K562 (cell line): ENCODE data around the gene DUOX2. TPM values are rescaled to one million over a fixed set of nuclear protein-coding genes. Genes with fewer than 3 reads are reported as not detected.

Experiments used
- ATF2 ChIP-seq: sonication (generic); formaldehyde crosslinking; IDR thresholded peaks from 2 replicates; pipeline ENCODE4 v1.8.1; 2022; ENCODE audit warnings: missing genetic modification reagents
- CREB1 ChIP-seq, 2 experiments: sonication (generic) in 1 of 2; formaldehyde crosslinking in 1 of 2; IDR thresholded peaks; 2 replicates each; pipeline versions ENCODE4 v1.6.1 to v1.8.0; 2012 to 2022; ENCODE audit warnings: inconsistent platforms in 1 of 2, mild to moderate bottlenecking in 1 of 2, missing genetic modification reagents in 1 of 2, moderate library complexity in 1 of 2
- EHMT2 ChIP-seq: fragments of 450-650 bp; IDR thresholded peaks from 2 replicates; pipeline ENCODE4 v1.6.1; 2018; ENCODE audit warnings: antibody characterized with exemption
- ELF2 ChIP-seq: fragments of 250-450 bp; sonication (Bioruptor Pico); IDR thresholded peaks from 2 replicates; pipeline ENCODE4 v1.5.0; 2021; ENCODE audit warnings: mild to moderate bottlenecking
- JUND ChIP-seq, 2 experiments: IDR thresholded peaks; 2 replicates in 1 of 2; 3 replicates in 1 of 2; pipeline ENCODE4 v1.6.1; 2011; ENCODE audit warnings: borderline replicate concordance in 2 of 2, low read depth in 2 of 2, low read length in 2 of 2, improper control_type of control experiment in 1 of 2, missing biosample characterization in 1 of 2, missing genetic modification characterization in 1 of 2, missing genetic modification reagents in 1 of 2
- KDM5B ChIP-seq: fragments of 200-600 bp; sonication (generic); IDR thresholded peaks from 2 replicates; pipeline ENCODE4 v1.6.1; 2012; ENCODE audit warnings: low read depth, mild to moderate bottlenecking, moderate library complexity, low read length, control low read depth, inconsistent platforms; ENCODE audit not compliant: insufficient replicate concordance
- KLF10 ChIP-seq: fragments of 250-450 bp; sonication (Bioruptor Pico); IDR thresholded peaks from 2 replicates; pipeline ENCODE4 v1.6.1; 2021; ENCODE audit warnings: matching md5 sums
- NR1H2 ChIP-seq: sonication (generic); formaldehyde crosslinking; IDR thresholded peaks from 2 replicates; pipeline ENCODE4 v1.4.0; 2020; ENCODE audit warnings: mild to moderate bottlenecking, missing genetic modification reagents
- NR2C2 ChIP-seq, 2 experiments: fragments of 200-800 bp in 1 of 2; sonication (Bioruptor generic) in 1 of 2; sonication (generic) in 1 of 2; formaldehyde crosslinking in 1 of 2; IDR thresholded peaks; 2 replicates each; pipeline versions ENCODE4 v1.6.1 to v1.8.0; 2016 to 2022; ENCODE audit warnings: mild to moderate bottlenecking in 1 of 2, missing compliant biosample characterization in 1 of 2, missing genetic modification characterization in 1 of 2, missing genetic modification reagents in 1 of 2
- POLR2AphosphoS5 ChIP-seq: IDR thresholded peaks from 2 replicates; pipeline ENCODE4 v1.6.1; 2011; ENCODE audit warnings: mild to moderate bottlenecking, low read depth, low read length, moderate library complexity; ENCODE audit not compliant: control insufficient read depth, insufficient read depth
- POU5F1 ChIP-seq: fragments of 150-350 bp; IDR thresholded peaks from 2 replicates; pipeline ENCODE4 v1.6.1; 2014; ENCODE audit warnings: borderline replicate concordance, low read length, low read depth, mild to moderate bottlenecking; ENCODE audit not compliant: partially characterized antibody
- SIX5 ChIP-seq, 2 experiments: IDR thresholded peaks; 2 replicates each; pipeline ENCODE4 v1.6.1; 2011; ENCODE audit warnings: low read length in 2 of 2, borderline replicate concordance in 1 of 2, low read depth in 1 of 2, mild to moderate bottlenecking in 1 of 2, moderate library complexity in 1 of 2; ENCODE audit not compliant: insufficient read depth in 1 of 2
- SMARCA5 ChIP-seq: fragments of 450-650 bp; IDR thresholded peaks from 2 replicates; pipeline ENCODE4 v1.6.1; 2016
- SMARCC2 ChIP-seq: fragments of 450-650 bp; IDR thresholded peaks from 2 replicates; pipeline ENCODE4 v1.6.1; 2017; ENCODE audit warnings: antibody characterized with exemption, moderate library complexity, mild to moderate bottlenecking, low read depth
- SP2 ChIP-seq: IDR thresholded peaks from 2 replicates; pipeline ENCODE4 v1.6.1; 2011; ENCODE audit warnings: mild to moderate bottlenecking, low read depth, low read length, moderate library complexity; ENCODE audit not compliant: poor library complexity, severe bottlenecking; ENCODE audit errors: extremely low read depth
- TCF15 ChIP-seq: fragments of 250-450 bp; sonication (Bioruptor Pico); IDR thresholded peaks from 2 replicates; pipeline ENCODE4 v1.8.0; 2022; ENCODE audit warnings: moderate library complexity, mild to moderate bottlenecking, inconsistent platforms
- TCF7 ChIP-seq: sonication (generic); IDR thresholded peaks from 2 replicates; pipeline ENCODE4 v1.6.1; 2016; ENCODE audit warnings: antibody characterized with exemption, borderline replicate concordance
- TEAD2 ChIP-seq: fragments of 450-650 bp; IDR thresholded peaks from 2 replicates; pipeline ENCODE4 v1.6.1; 2016; ENCODE audit warnings: missing genetic modification characterization, control low read depth, missing compliant biosample characterization
- U2AF1 ChIP-seq: fragments of 200-400 bp; formaldehyde crosslinking; optimal IDR thresholded peaks from 2 replicates; pipeline ENCODE3; 2017; ENCODE audit warnings: mild to moderate bottlenecking, low read depth, low read length, moderate library complexity
- ZNF3 ChIP-seq: fragments of 250-450 bp; sonication (Bioruptor Pico); IDR thresholded peaks from 2 replicates; pipeline ENCODE4 v1.5.0; 2021; ENCODE audit warnings: mild to moderate bottlenecking, moderate library complexity
- ZNF354B ChIP-seq: fragments of 250-450 bp; sonication (Bioruptor Pico); IDR thresholded peaks from 2 replicates; pipeline ENCODE4 v1.4.0; 2020
- ZNF512 ChIP-seq: IDR thresholded peaks from 2 replicates; pipeline ENCODE4 v1.6.1; 2016; ENCODE audit warnings: missing genetic modification characterization, missing compliant biosample characterization
- ZNF57 ChIP-seq: fragments of 450-650 bp; formaldehyde crosslinking; IDR thresholded peaks from 2 replicates; pipeline ENCODE4 v1.4.0; 2020; ENCODE audit warnings: mild to moderate bottlenecking, moderate library complexity
- polyA plus RNA-seq, 8 experiments: library from polyadenylated mRNA; depleted of rRNA in 4 of 8; stranded (reverse) in 5 of 8; unstranded in 3 of 8; fragments of >200 nt; fragmentation: Nextera tagmentation in 2 of 8; fragmentation: Illumina TruSeq in 1 of 8; extraction: Ambion mirVana in 2 of 8; extraction: Trizol in 1 of 8; gene quantifications; 2 replicates each; pipeline versions ENCODE4 v1.2.1 to v1.2.3, GENCODE V29; 2011 to 2014; ENCODE audit warnings: inconsistent platforms in 1 of 8, missing spikeins in 1 of 8
- total RNA-seq, 7 experiments: library from RNA; depleted of rRNA in 6 of 7; stranded (reverse); fragments of >200 nt in 6 of 7; fragmentation: Illumina TruSeq in 2 of 7; extraction: Trizol in 2 of 7; gene quantifications; 2 replicates each; pipeline versions ENCODE4 v1.2.1 to v1.2.3, GENCODE V29; 2011 to 2021; ENCODE audit warnings: low replicate concordance in 1 of 7

DUOX2 gene
- total and polyA plus RNA-seq, 9 of the 15 experiments (the other 6 are each of a cell fraction or from before 2014, with no cell fraction given), result 0.01 to 0.03 (median 0.02) TPM; not detected in 6

- TF ChIP-seq EHMT2 (no peak), CREB1 (IDR thresholded peaks at IDR 0.05) (no peak; the same call in 1 of the 2 replicates), CREB1 (CRISPR knock-in tag; IDR thresholded peaks at IDR 0.05) (no peak), ZNF57 (CRISPR knock-in tag) (no peak), U2AF1 (no peak), KDM5B (no peak), TEAD2 (tag) (no peak), ATF2 (CRISPR knock-in tag) (no peak), JUND (IDR thresholded peaks at IDR 0.05; ENCODE audit: borderline replicate concordance, low read depth, low read length) (peak; percentile 72), JUND (tag; IDR thresholded peaks at IDR 0.05; ENCODE audit: borderline replicate concordance, low read depth, low read length) (no peak), SP2 (no peak), TCF15 (CRISPR knock-in tag) (no peak), NR1H2 (CRISPR knock-in tag) (no peak), SMARCC2 (no peak), KLF10 (CRISPR knock-in tag) (no peak), TCF7 (no peak), ZNF3 (no peak), POLR2AphosphoS5 (no peak), ZNF512 (tag) (no peak), POU5F1 (no peak), ELF2 (CRISPR knock-in tag) (no peak), NR2C2 (CRISPR knock-in tag; IDR thresholded peaks at IDR 0.05) (no peak), NR2C2 (tag; IDR thresholded peaks at IDR 0.05) (no peak), SMARCA5 (no peak), ZNF354B (CRISPR knock-in tag) (no peak), SIX5 (IDR thresholded peaks at IDR 0.05; ENCODE audit: borderline replicate concordance in 1 of 2, insufficient read depth in 1 of 2, low read depth in 1 of 2, low read length in 2 of 2) (no peak)
Observed at GRCh38 chr15:45118131-45118588, 4.2 kb upstream of the DUOX2 start (continued).
